Ovary (tissue), 9 donors: ENCODE data around the gene SNAP47. TPM values are rescaled to one million over a fixed set of nuclear protein-coding genes. Genes with fewer than 3 reads are reported as not detected.

Source experiments
- DNase-seq, 5 donors: peaks; one replicate each; pipeline ENCODE4 v3.0.0-alpha.2; 2019 to 2020
- H3K27ac ChIP-seq, 2 donors: fragments of 200-600 bp; one replicate each; pipeline versions ENCODE4 v1.5.1 to v1.8.0; 2019 to 2022
- H3K27me3 ChIP-seq: fragments of 200-600 bp; one replicate; pipeline ENCODE4 v1.8.0; 2022
- H3K36me3 ChIP-seq: fragments of 200-600 bp; sonication (generic); one replicate; pipeline ENCODE4 v1.5.1; 2019
- H3K4me1 ChIP-seq: one replicate; pipeline ENCODE4 v1.8.1; 2013; ENCODE audit warnings: mild to moderate bottlenecking, moderate library complexity; ENCODE audit not compliant: insufficient read depth
- H3K4me3 ChIP-seq: fragments of 200-600 bp; sonication (generic); one replicate; pipeline ENCODE4 v1.5.1; 2017
- H3K9me3 ChIP-seq, 2 donors: fragments of 200-600 bp in 1 of 2; sonication (generic) in 1 of 2; one replicate each; pipeline versions ENCODE4 v1.5.1 to v1.8.1; 2013 to 2019; ENCODE audit warnings: mild to moderate bottlenecking in 1 of 2, moderate library complexity in 1 of 2
- CTCF ChIP-seq, 3 donors: fragments of 450-650 bp in 2 of 3; fragments of 200-600 bp in 1 of 3; IDR thresholded peaks; one replicate each; pipeline versions ENCODE4 v1.5.1 to v1.8.0; 2016 to 2022; ENCODE audit warnings: antibody characterized with exemption in 3 of 3, mild to moderate bottlenecking in 1 of 3
- EP300 ChIP-seq: sonication (generic); formaldehyde crosslinking; IDR thresholded peaks from one replicate; pipeline ENCODE4 v1.6.1; 2017; ENCODE audit warnings: antibody characterized with exemption
- POLR2A ChIP-seq: fragments of 450-650 bp; IDR thresholded peaks from one replicate; pipeline ENCODE4 v1.6.1; 2017; ENCODE audit warnings: antibody characterized with exemption, mild to moderate bottlenecking, moderate library complexity
- WGBS, 3 donors: extraction: QIAGEN DNeasy Blood & Tissue Kit in 1 of 3; methylation state at CpG; one replicate each; pipeline versions ENCODE4 v1.1.5 to v1.1.7; 2013 to 2017; 5-methylcytosine and 5-hydroxymethylcytosine counted together
- intact Hi-C, 4 donors: fragments of 100-400 bp; cut with DNase I; formaldehyde crosslinking; loops; one replicate each; pipeline versions ENCODE4 v1.11.0 to v1.15.1; 2022 to 2023
- polyA plus RNA-seq, 2 donors: library from polyadenylated mRNA; stranded (reverse); fragments of 200-250 nt in 1 of 2; fragments of 350-450 nt in 1 of 2; fragmentation: Illumina TruSeq in 1 of 2; extraction: RNeasy Lipid Tissue Mini Kit (QIAGEN cat#74804) in 1 of 2; gene quantifications; one replicate each; pipeline ENCODE4 v1.2.3, GENCODE V29; 2013 to 2014
- total RNA-seq, 7 donors: library from RNA; depleted of rRNA in 2 of 7; stranded (reverse); fragments of >200 nt in 2 of 7; fragmentation: NEBNext Ultra II Directional in 3 of 7; extraction: Animal tissue kit (Norgen Biotek cat#: 25700) in 3 of 7; gene quantifications; one replicate each; pipeline versions ENCODE4 v1.1.0 to v1.2.4, GENCODE V29; 2016 to 2023
- donor health status: DM: no; HTN: no; CAD: no; lungs with moderate emphysema.
- donor health status: DM: no; HTN: no; CAD: no.
- donor health status: Bipolar disorder and iron deficiency.
- donor health status: DM: yes; HTN: yes; CAD: no.
- donor health status: DM: no; HTN: no; CAD: no.
- donor health status: DM: yes; HTN: yes; CAD: no.

Gene SNAP47
- total and polyA plus RNA-seq, 9 donors = 43.5 to 135 (median 83.9) TPM

- H3K36me3 ChIP-seq = no peaks in the 10 kb centered on the region
- no peaks in the 10 kb centered on the region for H3K9me3 ChIP-seq
- DNase-seq = peak in 1 of 5 donors; percentile 36
- intact Hi-C loops = loop anchor here in 3 of 4 donors (5.0 to 10.0 kb wide), 2 partner anchors 213 to 215 kb away; partner anchors contain the start of gene WNT9A (in 3 of the 3)
- H3K4me3 ChIP-seq = no peak overlapping the region
- peaks cover 32% of the 10 kb centered on the region for H3K4me1 ChIP-seq
- TF ChIP-seq EP300 (no peak), POLR2A (no peak), CTCF (IDR thresholded peaks at IDR 0.05) (no peak)
- 88 to 92% (median 91%) methylated on average over 13 to 19 of the region's 19 CpGs for WGBS, 3 donors
- peak overlapping the region; percentile 38 to 90 for H3K27ac ChIP-seq
- no peaks in the 10 kb centered on the region for H3K27me3 ChIP-seq
Observed at GRCh38 chr1:227731696-227732585, 3.3 kb upstream of the SNAP47 start.

GRCh38 chr1:227732586-227733308, 2.5 kb upstream of the SNAP47 start:
- 90 to 92% (median 90%) methylated on average over 16 to 18 of the region's 18 CpGs for WGBS, 3 donors
- Histone ChIP-seq H3K4me3 (no peak overlapping the region), H3K27me3 (no peaks in the 10 kb centered on the region), H3K36me3 (no peaks in the 10 kb centered on the region), H3K9me3 (no peaks in the 10 kb centered on the region), H3K27ac (no peak overlapping the region), H3K4me1 (peaks cover 33% of the 10 kb centered on the region)
- intact Hi-C loops = loop anchor here in 3 of 4 donors (5.0 to 10.0 kb wide), 2 partner anchors 212 to 215 kb away; partner anchors contain the start of gene WNT9A (in 3 of the 3)
- peak in 1 of 5 donors; percentile 34 for DNase-seq
- no peak for TF ChIP-seq CTCF (IDR thresholded peaks at IDR 0.05)
- TF ChIP-seq POLR2A = no peak
- no peak for TF ChIP-seq EP300

GRCh38 chr1:227733309-227733705, 1.9 kb upstream of the SNAP47 start:
- no peaks in the 10 kb centered on the region for H3K27me3 ChIP-seq
- DNase-seq = peak in 2 of 5 donors; percentile 34 to 36
- intact Hi-C loops = loop anchor here in 3 of 4 donors (5.0 to 10.0 kb wide), 2 partner anchors 211 to 214 kb away; partner anchors contain the start of gene WNT9A (in 3 of the 3)
- H3K9me3 ChIP-seq = no peaks in the 10 kb centered on the region
- TF ChIP-seq POLR2A (no peak), EP300 (no peak), CTCF (IDR thresholded peaks at IDR 0.05) (no peak)
- peaks cover 33% of the 10 kb centered on the region for H3K4me1 ChIP-seq
- 85 to 93% (median 90%) methylated on average over 15 of the region's 15 CpGs for WGBS, 3 donors
- no peaks in the 10 kb centered on the region for H3K36me3 ChIP-seq
- no peak overlapping the region for H3K27ac ChIP-seq
- H3K4me3 ChIP-seq = no peak overlapping the region
